Activated CD8-positive, alpha-beta T cell treated with anti-CD3 and anti-CD28 coated beads for 36 hours (primary cell): ENCODE measurements around the gene CNTNAP2. TPM values are rescaled to one million over a fixed set of nuclear protein-coding genes. Genes with fewer than 3 reads are reported as not detected.

Experiments
- ATAC-seq: fragments of 200-7000 bp; cut with Tn5 transposase; one replicate; pipeline ENCODE4 v1.10.0; 2021; ENCODE audit warnings: mild to moderate bottlenecking, moderate library complexity
- CTCF ChIA-PET: fragments of 350-600 bp; sonication (Branson Sonifier 250); formaldehyde crosslinking; loops from one replicate; lab custom pipeline; 2021; ENCODE audit warnings: antibody characterized with exemption; lab: Charles Lee
- POLR2A ChIA-PET: fragments of 350-600 bp; sonication (Branson Sonifier 250); formaldehyde crosslinking; loops from one replicate; lab custom pipeline; 2021; ENCODE audit warnings: antibody characterized with exemption; lab: Charles Lee
- DNase-seq: peaks from one replicate; pipeline ENCODE4 v3.0.0-alpha.2; 2020
- H3K27ac Mint-ChIP-seq: one replicate; pipeline ENCODE4 v1.8.0; 2021; ENCODE audit warnings: mild to moderate bottlenecking, mixed read lengths
- H3K27me3 Mint-ChIP-seq: one replicate; pipeline ENCODE4 v1.8.0; 2021; ENCODE audit warnings: mixed read lengths
- H3K36me3 Mint-ChIP-seq: one replicate; pipeline ENCODE4 v1.8.0; 2021; ENCODE audit warnings: low read depth, mixed read lengths
- H3K4me1 Mint-ChIP-seq: one replicate; pipeline ENCODE4 v1.8.0; 2021; ENCODE audit warnings: low read depth, mixed read lengths
- H3K4me3 Mint-ChIP-seq: one replicate; pipeline ENCODE4 v1.8.0; 2021; ENCODE audit warnings: mild to moderate bottlenecking, moderate library complexity, mixed read lengths
- H3K9me3 Mint-ChIP-seq: one replicate; pipeline ENCODE4 v1.8.0; 2021; ENCODE audit warnings: mixed read lengths
- CTCF ChIP-seq: fragments of 200-600 bp; IDR thresholded peaks from one replicate; pipeline ENCODE4 v1.8.0; 2022; ENCODE audit warnings: antibody characterized with exemption, mild to moderate bottlenecking
- intact Hi-C: fragments of 100-400 bp; cut with micrococcal nuclease; formaldehyde crosslinking; loops from one replicate; pipeline ENCODE4 v1.10.0; 2022
- total RNA-seq, 2 experiments: library from RNA; stranded (reverse); gene quantifications; one replicate each; pipeline ENCODE4 v1.2.3, GENCODE V29; 2021

Gene CNTNAP2
- total RNA-seq, 2 experiments from 2014 or later: not detected

- no peak overlapping the region for H3K4me3 Mint-ChIP-seq
- H3K27me3 Mint-ChIP-seq: no peaks in the 10 kb centered on the region
- peaks cover 2% of the 10 kb centered on the region for H3K9me3 Mint-ChIP-seq
- intact Hi-C loops: no loop called here
- no peak overlapping the region for H3K27ac Mint-ChIP-seq
- ChIA-PET POLR2A (no interaction called here), CTCF (no interaction called here)
- no peak for DNase-seq
- no peaks in the 10 kb centered on the region for H3K4me1 Mint-ChIP-seq
- ATAC-seq: no peak
- no peak for TF ChIP-seq CTCF
- H3K36me3 Mint-ChIP-seq: no peaks in the 10 kb centered on the region
Observed at GRCh38 chr7:146557971-146558469, 441.4 kb downstream of the CNTNAP2 start.

- ChIA-PET CTCF (no interaction called here), POLR2A (no interaction called here)
- no peaks in the 10 kb centered on the region for H3K36me3 Mint-ChIP-seq
- no peak overlapping the region for H3K27ac Mint-ChIP-seq
- H3K4me3 Mint-ChIP-seq: no peak overlapping the region
- H3K4me1 Mint-ChIP-seq: no peaks in the 10 kb centered on the region
- H3K27me3 Mint-ChIP-seq: no peaks in the 10 kb centered on the region
- TF ChIP-seq CTCF: no peak
- intact Hi-C loops: no loop called here
- peaks cover 3% of the 10 kb centered on the region for H3K9me3 Mint-ChIP-seq
- no peak for DNase-seq
- no peak for ATAC-seq
Observed at GRCh38 chr7:146565872-146566271, 449.3 kb downstream of the CNTNAP2 start.

- H3K27ac Mint-ChIP-seq: no peak overlapping the region
- H3K4me1 Mint-ChIP-seq: no peaks in the 10 kb centered on the region
- no peaks in the 10 kb centered on the region for H3K27me3 Mint-ChIP-seq
- H3K36me3 Mint-ChIP-seq: no peaks in the 10 kb centered on the region
- no peak overlapping the region for H3K4me3 Mint-ChIP-seq
- ATAC-seq: no peak
- peaks cover 2% of the 10 kb centered on the region for H3K9me3 Mint-ChIP-seq
- intact Hi-C loops: no loop called here
- CTCF ChIA-PET: no interaction called here
- no peak for TF ChIP-seq CTCF
- no peak for DNase-seq
- POLR2A ChIA-PET: no interaction called here
Observed at GRCh38 chr7:146575903-146576302, 459.3 kb downstream of the CNTNAP2 start.

- Mint-ChIP-seq H3K27me3 (no peaks in the 10 kb centered on the region), H3K36me3 (no peaks in the 10 kb centered on the region), H3K9me3 (peaks cover 2% of the 10 kb centered on the region), H3K4me3 (no peak overlapping the region), H3K27ac (no peak overlapping the region), H3K4me1 (no peaks in the 10 kb centered on the region)
- ChIA-PET CTCF (no interaction called here), POLR2A (no interaction called here)
- TF ChIP-seq CTCF: no peak
- intact Hi-C loops: no loop called here
- DNase-seq (no peak), ATAC-seq (no peak)
Observed at GRCh38 chr7:146591976-146592375, 475.4 kb downstream of the CNTNAP2 start.

GRCh38 chr7:146606628-146607027 lies 490.0 kb downstream of the CNTNAP2 start:
- no peak for ATAC-seq
- H3K36me3 Mint-ChIP-seq: no peaks in the 10 kb centered on the region
- H3K4me1 Mint-ChIP-seq: no peaks in the 10 kb centered on the region
- H3K4me3 Mint-ChIP-seq: no peak overlapping the region
- ChIA-PET CTCF (no interaction called here), POLR2A (no interaction called here)
- H3K9me3 Mint-ChIP-seq: peaks cover 1% of the 10 kb centered on the region
- TF ChIP-seq CTCF: no peak
- no peaks in the 10 kb centered on the region for H3K27me3 Mint-ChIP-seq
- no peak overlapping the region for H3K27ac Mint-ChIP-seq
- intact Hi-C loops: no loop called here
- DNase-seq: no peak
